B cell (primary cell): ENCODE results near the gene ISL2.

Experiments
- EZH2 ChIP-seq: IDR thresholded peaks from 2 replicates; pipeline ENCODE4 v1.6.1; 2012; ENCODE audit warnings: borderline replicate concordance, low read depth, mild to moderate bottlenecking, moderate library complexity, low read length; ENCODE audit not compliant: insufficient read depth, poor library complexity, severe bottlenecking
- TF ChIP-seq, protein P1 (sequence below): fragments of 200-600 bp; IDR thresholded peaks from one replicate; pipeline ENCODE4 v1.8.0; 2022; ENCODE audit warnings: antibody characterized with exemption, mild to moderate bottlenecking

DNA sequence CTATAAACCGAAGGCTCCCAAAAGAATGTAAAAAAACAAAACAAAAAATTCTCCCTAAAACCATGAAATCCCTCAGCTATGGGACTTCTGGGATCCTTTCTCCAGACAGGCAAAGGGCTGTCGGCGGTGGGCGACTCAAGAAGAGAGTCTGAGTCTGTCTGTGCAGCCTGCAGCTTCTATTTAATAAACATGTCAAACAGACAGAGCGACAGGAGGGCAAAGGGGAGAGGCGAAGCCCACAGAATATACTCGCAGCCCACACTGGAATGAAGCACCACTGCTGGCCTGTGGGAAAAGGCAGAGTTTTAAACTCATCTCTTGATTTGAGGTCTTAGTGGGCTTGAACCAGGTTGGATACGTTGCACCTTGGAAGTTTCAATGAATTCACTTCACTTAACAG is 40.2 kb downstream of the ISL2 start:
- TF ChIP-seq, protein P1, sequence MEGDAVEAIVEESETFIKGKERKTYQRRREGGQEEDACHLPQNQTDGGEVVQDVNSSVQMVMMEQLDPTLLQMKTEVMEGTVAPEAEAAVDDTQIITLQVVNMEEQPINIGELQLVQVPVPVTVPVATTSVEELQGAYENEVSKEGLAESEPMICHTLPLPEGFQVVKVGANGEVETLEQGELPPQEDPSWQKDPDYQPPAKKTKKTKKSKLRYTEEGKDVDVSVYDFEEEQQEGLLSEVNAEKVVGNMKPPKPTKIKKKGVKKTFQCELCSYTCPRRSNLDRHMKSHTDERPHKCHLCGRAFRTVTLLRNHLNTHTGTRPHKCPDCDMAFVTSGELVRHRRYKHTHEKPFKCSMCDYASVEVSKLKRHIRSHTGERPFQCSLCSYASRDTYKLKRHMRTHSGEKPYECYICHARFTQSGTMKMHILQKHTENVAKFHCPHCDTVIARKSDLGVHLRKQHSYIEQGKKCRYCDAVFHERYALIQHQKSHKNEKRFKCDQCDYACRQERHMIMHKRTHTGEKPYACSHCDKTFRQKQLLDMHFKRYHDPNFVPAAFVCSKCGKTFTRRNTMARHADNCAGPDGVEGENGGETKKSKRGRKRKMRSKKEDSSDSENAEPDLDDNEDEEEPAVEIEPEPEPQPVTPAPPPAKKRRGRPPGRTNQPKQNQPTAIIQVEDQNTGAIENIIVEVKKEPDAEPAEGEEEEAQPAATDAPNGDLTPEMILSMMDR, result no peak
- TF ChIP-seq EZH2, result no peak
